ENCODE measurements around the gene MAP3K10. TPM values are rescaled to one million over a fixed set of nuclear protein-coding genes. Genes with fewer than 3 reads are reported as not detected.
A peak's percentile ranks its signal among the peaks of the same experiment; 100 is the strongest.

Gene MAP3K10
- total RNA-seq, 1 donor from 2014 or later = 5.7 TPM

GRCh38 chr19:40193587-40193849, 2.3 kb downstream of the MAP3K10 start:
- H3K4me2 ChIP-seq = no peak overlapping the region
- no peak overlapping the region for H2AFZ ChIP-seq (replicated peaks)
- no peaks in the 10 kb centered on the region for H3K36me3 ChIP-seq
- H3K27me3 ChIP-seq = peaks cover 10% of the 10 kb centered on the region
- H3K27ac Mint-ChIP-seq = no peak overlapping the region
- H3K36me3 Mint-ChIP-seq = peaks cover 2% of the 10 kb centered on the region
- no peaks in the 10 kb centered on the region for H3K9me3 Mint-ChIP-seq
- H3K4me1 ChIP-seq = no peaks in the 10 kb centered on the region
- H3K4me3 ChIP-seq = no peak overlapping the region
- no peak for TF ChIP-seq EZH2phosphoT487 (IDR thresholded peaks at IDR 0.05)
- no peak for TF ChIP-seq EZH2 (IDR thresholded peaks at IDR 0.05)
- H3K9ac ChIP-seq = no peak overlapping the region
- no peak overlapping the region for H3K27ac ChIP-seq
- H3F3A ChIP-seq (ENCODE audit: low read depth) = peaks cover 8% of the 10 kb centered on the region
- peaks cover 3% of the 10 kb centered on the region for H3K27me3 Mint-ChIP-seq (ENCODE audit: insufficient read depth, low read depth)
- DNase-seq (ENCODE audit: low spot score) = no peak
- peaks cover 23% of the 10 kb centered on the region for H3K4me1 Mint-ChIP-seq
- no peaks in the 10 kb centered on the region for H3K79me2 ChIP-seq (ENCODE audit: low read depth)
- peak overlapping the region; percentile 50 for H3K4me3 Mint-ChIP-seq
- no peaks in the 10 kb centered on the region for H3K9me3 ChIP-seq (ENCODE audit: low read depth)
- peaks cover 18% of the 10 kb centered on the region for H4K20me1 ChIP-seq (ENCODE audit: low read depth)

GRCh38 chr19:40198272-40198990, 7.2 kb downstream of the MAP3K10 start:
- peaks cover under 1% of the 10 kb centered on the region for H3F3A ChIP-seq (ENCODE audit: low read depth)
- no peaks in the 10 kb centered on the region for H3K36me3 ChIP-seq
- Mint-ChIP-seq H3K27me3 (ENCODE audit: insufficient read depth, low read depth) (peaks cover 6% of the 10 kb centered on the region), H3K27ac (no peak overlapping the region), H3K4me1 (peaks cover 15% of the 10 kb centered on the region), H3K4me3 (no peak overlapping the region), H3K9me3 (no peaks in the 10 kb centered on the region), H3K36me3 (peaks cover 10% of the 10 kb centered on the region)
- no peak overlapping the region for H3K9ac ChIP-seq
- H2AFZ ChIP-seq (replicated peaks) = no peak overlapping the region
- H3K27ac ChIP-seq = no peak overlapping the region
- peaks cover 6% of the 10 kb centered on the region for H4K20me1 ChIP-seq (ENCODE audit: low read depth)
- no peak overlapping the region for H3K4me2 ChIP-seq
- no peaks in the 10 kb centered on the region for H3K9me3 ChIP-seq (ENCODE audit: low read depth)
- no peak overlapping the region for H3K4me3 ChIP-seq
- no peak for DNase-seq (ENCODE audit: low spot score)
- no peaks in the 10 kb centered on the region for H3K79me2 ChIP-seq (ENCODE audit: low read depth)
- TF ChIP-seq EZH2 (IDR thresholded peaks at IDR 0.05) = no peak
- TF ChIP-seq CTCF (IDR thresholded peaks at IDR 0.05) = no peak
- TF ChIP-seq EZH2phosphoT487 (IDR thresholded peaks at IDR 0.05) = no peak
- H3K4me1 ChIP-seq = no peaks in the 10 kb centered on the region
- no peaks in the 10 kb centered on the region for H3K27me3 ChIP-seq

GRCh38 chr19:40200341-40201099, 9.3 kb downstream of the MAP3K10 start:
- Histone ChIP-seq H3K4me3 (no peak overlapping the region), H3K4me1 (no peaks in the 10 kb centered on the region), H3K4me2 (no peak overlapping the region), H3K79me2 (ENCODE audit: low read depth) (no peaks in the 10 kb centered on the region), H2AFZ (replicated peaks) (no peak overlapping the region), H4K20me1 (ENCODE audit: low read depth) (no peaks in the 10 kb centered on the region), H3K27me3 (no peaks in the 10 kb centered on the region), H3K9me3 (ENCODE audit: low read depth) (no peaks in the 10 kb centered on the region), H3K9ac (no peak overlapping the region), H3K27ac (no peak overlapping the region), H3K36me3 (no peaks in the 10 kb centered on the region), H3F3A (ENCODE audit: low read depth) (no peaks in the 10 kb centered on the region)
- H3K36me3 Mint-ChIP-seq = peaks cover 15% of the 10 kb centered on the region
- H3K9me3 Mint-ChIP-seq = no peaks in the 10 kb centered on the region
- H3K27me3 Mint-ChIP-seq (ENCODE audit: insufficient read depth, low read depth) = peaks cover 8% of the 10 kb centered on the region
- DNase-seq (ENCODE audit: low spot score) = no peak
- peaks cover 4% of the 10 kb centered on the region for H3K4me1 Mint-ChIP-seq
- TF ChIP-seq EZH2phosphoT487 (IDR thresholded peaks at IDR 0.05) = no peak
- TF ChIP-seq EZH2 (IDR thresholded peaks at IDR 0.05) = no peak
- no peak for TF ChIP-seq CTCF (IDR thresholded peaks at IDR 0.05)
- no peak overlapping the region for H3K27ac Mint-ChIP-seq
- H3K4me3 Mint-ChIP-seq = no peak overlapping the region

GRCh38 chr19:40204381-40204780, 13.2 kb downstream of the MAP3K10 start:
- TF ChIP-seq EZH2 (IDR thresholded peaks at IDR 0.05) (no peak), EZH2phosphoT487 (IDR thresholded peaks at IDR 0.05) (no peak), CTCF (IDR thresholded peaks at IDR 0.05) (no peak)
- Histone ChIP-seq H3K79me2 (ENCODE audit: low read depth) (no peaks in the 10 kb centered on the region), H4K20me1 (ENCODE audit: low read depth) (no peaks in the 10 kb centered on the region), H3K4me2 (no peak overlapping the region), H3K4me1 (no peaks in the 10 kb centered on the region), H3K9ac (no peak overlapping the region), H2AFZ (replicated peaks) (no peak overlapping the region), H3K9me3 (ENCODE audit: low read depth) (no peaks in the 10 kb centered on the region), H3K36me3 (no peaks in the 10 kb centered on the region), H3K27me3 (no peaks in the 10 kb centered on the region), H3K4me3 (no peak overlapping the region), H3K27ac (no peak overlapping the region), H3F3A (ENCODE audit: low read depth) (no peaks in the 10 kb centered on the region)
- H3K4me3 Mint-ChIP-seq = no peak overlapping the region
- DNase-seq (ENCODE audit: low spot score) = no peak
- no peaks in the 10 kb centered on the region for H3K9me3 Mint-ChIP-seq
- peaks cover 11% of the 10 kb centered on the region for H3K27me3 Mint-ChIP-seq (ENCODE audit: insufficient read depth, low read depth)
- peaks cover 14% of the 10 kb centered on the region for H3K36me3 Mint-ChIP-seq
- H3K4me1 Mint-ChIP-seq = no peaks in the 10 kb centered on the region
- H3K27ac Mint-ChIP-seq = no peak overlapping the region
